Stimulated activated CD4-positive, alpha-beta T cell treated with anti-CD3 and anti-CD28 coated beads, Interleukin-2, amount 100 ng/mL, for 24 hours (primary cell): ENCODE data around the gene ZIC5.

Experiments used
- DNase-seq, 2 donors: peaks; one replicate each; pipeline ENCODE4 v3.0.0-alpha.2; 2020

ZIC5 gene

DNA sequence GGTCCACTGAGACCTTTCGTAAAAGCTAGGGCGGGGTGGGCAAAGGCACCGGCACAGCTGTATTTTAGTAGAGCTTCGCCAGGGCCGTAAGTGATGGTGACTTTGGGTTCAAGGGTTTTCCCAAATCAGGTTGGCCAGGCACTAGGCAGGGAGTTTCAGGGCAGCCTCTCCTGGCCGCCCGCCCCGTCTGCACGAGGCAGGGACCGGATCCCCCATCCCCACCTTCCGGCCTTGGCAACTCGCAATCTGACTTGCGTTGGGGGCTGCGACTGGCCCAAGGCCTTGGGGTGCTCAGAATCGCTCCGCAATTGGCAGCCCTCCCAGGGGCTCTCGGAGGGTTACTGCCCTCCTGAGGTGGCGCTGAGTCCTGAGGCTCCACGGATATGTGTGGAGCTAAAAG lies 4.1 kb upstream of the ZIC5 start:
- no peak for DNase-seq

DNA sequence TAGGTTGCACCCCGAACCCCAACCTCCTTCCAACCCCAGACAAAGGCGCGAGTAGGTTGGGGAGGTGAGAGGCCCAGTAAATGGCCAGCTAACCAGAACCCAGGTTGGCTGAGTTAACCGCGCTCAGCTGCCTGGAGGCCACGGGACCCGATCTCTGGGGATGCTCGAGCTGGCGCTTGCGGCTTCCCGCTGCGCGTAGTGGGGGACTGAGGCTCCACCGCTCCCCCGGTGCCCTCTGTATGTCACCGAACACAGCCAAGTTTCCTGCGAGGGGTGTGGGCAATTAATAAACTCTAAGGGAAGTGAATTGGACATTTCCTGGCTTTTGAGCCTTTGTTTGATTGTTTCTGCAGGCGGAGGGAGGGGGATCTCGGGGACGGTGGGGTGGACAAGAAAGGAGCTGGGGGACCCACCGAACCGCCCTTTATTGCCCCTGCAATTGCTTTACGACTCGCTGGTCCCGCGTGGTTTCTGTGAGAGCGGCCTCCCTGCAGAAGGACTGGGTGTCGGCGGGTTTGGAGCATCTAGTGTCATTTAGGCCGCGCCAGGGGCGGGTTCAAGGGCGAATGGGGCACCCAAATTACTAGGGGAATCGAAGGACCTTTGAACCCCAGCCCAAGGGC lies 3.5 kb upstream of the ZIC5 start:
- DNase-seq, result no peak

DNA sequence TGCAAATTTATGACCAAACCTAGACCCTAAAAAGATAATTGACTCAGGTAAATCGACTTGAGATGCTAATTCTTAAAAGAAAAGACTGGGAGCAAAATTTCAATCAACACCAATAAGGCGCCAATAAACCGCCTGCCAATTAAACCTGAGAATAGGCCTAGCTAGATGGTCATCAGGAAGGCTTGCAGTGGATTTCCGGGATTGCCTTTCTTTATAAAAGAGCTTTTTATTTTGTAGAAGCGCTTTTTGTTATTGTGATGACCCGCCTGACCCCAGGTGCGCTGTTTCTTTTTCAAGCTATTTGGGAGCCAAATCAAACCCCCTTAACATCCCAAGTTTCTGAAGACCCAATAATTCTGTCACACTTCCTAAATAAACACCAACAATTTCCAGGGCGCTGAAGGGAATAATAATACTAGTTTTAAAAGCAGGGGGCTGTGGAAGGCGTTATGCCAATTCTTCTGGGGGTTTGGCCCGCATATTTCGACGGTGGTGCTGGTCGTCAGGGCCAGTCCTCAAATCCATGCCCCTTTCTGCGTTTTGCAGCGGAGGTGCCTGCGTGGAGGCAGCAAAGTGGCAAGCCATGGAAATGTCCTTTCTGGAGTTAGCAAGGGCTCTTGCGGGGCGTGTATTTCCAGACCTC lies 2.9 kb upstream of the ZIC5 start:
- DNase-seq, result no peak

DNA sequence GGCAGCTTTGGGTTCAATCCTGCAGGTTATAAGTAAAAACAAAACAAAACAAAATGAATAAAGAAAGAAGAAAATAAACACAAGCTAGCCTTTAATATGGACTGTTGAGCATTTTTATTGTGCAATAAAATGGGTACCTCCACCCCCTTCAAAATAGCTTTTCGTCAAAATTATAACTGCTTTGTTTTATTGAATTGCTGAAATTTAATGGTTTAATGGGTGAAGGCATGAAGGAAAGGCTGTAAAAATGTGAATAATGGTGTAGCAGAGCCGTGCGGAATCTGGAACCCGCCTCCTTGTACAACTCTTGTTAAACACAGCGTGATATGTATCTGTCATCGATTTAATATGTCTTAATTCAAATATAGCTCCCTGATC lies 2.2 kb upstream of the ZIC5 start:
- DNase-seq, result no peak

DNA sequence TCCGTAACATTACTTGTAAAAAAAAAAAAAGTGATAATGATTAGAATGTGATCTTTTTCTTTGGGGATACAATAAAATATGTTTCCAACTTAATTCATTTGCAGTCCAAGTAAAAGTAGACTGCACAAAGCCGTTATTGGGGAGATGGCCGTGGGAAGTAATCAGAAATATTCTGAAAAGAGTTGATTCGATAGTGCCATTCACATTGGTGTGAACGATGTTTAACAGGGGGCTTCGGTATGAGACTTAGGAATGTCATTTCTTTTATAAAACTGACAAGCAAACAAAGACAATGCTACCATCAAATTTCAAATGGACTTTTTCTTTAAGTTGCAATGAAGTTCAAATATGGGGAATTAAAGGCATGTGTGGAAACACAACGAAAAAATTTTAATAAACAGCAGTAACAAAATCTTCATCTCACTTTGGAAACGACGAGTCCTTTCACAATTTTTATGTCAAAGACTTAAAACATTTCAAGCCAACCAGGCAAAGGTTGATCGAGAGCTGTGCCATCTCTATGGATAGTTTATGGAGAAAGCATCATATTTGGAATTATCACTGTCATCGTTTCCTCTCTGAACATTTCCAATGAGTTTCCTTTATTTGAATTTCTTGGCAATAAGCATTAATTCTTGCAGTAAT lies 1.7 kb upstream of the ZIC5 start:
- DNase-seq, result no peak

DNA sequence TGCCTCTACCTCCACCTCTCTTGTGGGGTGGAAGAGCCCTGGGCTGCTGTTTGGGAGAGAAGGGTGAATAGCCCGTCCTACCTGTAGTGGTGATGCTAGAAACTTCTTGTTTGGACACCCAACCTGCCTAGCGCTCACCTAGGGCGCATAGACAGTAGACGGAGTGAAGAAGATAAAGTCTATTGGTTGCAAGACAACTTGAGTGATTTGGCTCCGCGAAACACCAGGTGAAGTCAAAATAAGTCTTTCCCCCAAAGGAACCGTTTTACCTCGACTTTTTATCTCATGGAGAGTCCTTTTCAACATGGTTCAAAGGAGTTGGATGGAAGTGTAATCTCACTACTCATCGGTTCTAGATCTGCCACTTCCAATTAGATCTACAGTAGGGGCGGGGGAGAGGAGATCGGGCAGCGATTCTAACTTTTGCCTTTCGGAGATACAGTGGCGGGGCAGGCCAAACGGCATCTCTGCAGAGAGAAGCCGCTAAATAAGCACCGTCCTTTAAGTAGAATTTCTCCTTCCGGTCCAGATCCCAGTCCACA lies 694 bp upstream of the ZIC5 start:
- no peak for DNase-seq

DNA sequence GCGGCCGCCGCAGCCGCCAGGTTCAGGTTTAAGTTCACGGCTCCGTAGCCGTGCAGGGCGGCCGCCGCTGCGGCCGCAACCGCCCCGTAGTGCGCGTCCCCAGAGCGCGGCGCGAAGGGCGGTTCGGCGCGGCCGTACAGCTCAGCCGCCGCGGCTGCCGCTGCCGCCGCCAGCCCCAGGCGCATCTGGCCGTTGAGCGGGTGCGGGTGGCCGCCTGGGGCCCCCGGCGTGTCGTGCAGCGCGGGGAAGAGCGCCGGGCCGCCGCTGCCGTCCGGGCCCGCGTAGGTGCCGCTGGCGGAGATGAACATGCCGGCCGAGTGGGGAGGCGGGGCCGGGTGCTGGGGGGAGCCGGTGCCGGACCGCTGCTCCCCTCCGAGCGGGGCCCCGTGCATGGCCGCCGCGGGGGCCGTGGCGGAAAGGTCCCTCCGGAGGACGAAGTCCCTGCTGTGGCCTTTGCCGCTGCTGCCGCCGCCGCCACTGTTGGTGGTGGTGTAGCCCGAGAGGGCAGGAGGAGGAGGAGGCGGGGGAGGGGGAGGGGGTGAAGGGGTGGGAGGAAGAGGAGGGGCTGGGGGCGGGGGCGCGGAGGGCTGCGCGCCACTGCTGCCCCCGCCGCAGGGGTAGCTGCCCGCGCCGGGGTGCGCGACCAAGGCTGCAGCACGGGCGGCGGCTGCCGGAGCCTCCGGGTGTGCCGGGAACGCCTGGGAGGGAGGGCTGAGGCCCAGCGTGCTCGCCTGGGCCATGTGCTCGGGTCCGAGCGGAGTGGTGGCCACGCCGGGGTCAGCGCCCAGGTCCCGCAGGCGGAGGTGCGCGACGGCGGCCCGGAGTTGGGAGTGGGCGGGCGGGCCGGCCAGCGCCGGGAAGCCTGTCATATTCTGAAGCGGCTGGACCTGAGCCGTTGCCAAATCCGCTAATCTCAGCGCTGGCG lies 654 bp downstream of the ZIC5 start:
- no peak for DNase-seq

DNA sequence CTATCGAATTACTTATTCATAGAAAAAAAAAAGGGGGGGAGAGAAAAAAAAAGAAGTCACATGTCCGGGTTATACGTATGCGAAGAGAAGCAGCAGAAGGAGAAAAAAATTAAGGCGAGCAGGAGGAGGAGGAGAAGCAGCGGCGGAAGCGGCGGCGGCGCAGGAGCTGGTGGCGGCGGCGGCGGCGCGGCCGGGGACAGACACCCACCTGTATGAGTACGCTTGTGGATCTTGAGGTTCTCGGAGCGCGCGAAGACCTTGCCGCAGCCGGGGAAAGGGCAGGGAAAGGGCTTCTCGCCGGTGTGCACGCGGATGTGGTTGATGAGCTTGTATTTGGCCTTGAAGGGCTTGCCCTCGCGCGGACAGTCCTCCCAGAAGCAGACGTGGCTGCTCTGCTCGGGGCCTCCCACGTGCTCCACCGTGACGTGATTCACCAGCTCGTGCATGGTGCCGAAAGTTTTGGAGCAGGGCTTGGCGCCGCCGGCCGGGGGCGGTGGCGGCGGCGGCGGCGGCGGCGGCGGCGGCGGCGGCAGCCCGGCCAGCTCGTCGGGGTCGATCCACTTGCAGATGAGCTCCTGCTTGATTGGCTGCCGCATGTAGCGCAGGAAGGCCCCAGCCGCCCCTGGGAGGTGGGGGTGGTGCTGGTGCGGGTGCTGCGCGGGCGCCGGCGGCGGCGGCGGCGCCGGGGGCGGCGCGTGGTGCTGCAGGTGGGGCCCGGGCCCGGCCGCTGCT lies 1.5 kb downstream of the ZIC5 start:
- DNase-seq, result no peak

DNA sequence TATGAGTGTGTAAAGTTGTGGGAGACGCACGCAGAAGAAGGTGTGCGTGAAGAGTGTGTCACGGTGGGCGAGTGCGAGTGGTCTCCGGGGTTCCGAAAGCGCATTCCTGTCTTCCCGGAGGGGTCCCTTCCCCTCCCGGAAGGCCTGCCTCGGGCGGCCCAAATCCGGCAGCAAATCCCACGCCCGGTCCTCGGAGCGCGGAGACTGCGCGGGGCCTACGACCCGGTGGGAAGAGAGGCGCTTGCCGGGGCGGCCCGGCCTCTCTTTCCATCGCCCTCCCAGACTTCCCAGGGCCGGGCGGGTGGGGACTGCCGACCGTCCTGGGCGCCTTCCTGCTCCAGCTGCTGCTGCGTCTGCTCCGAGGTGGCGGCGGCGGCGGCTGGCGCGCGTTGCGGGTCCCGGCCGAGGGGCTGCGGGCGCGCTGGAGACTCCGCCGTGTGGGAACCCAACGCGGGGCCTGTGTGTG lies 2.1 kb downstream of the ZIC5 start:
- no peak for DNase-seq

DNA sequence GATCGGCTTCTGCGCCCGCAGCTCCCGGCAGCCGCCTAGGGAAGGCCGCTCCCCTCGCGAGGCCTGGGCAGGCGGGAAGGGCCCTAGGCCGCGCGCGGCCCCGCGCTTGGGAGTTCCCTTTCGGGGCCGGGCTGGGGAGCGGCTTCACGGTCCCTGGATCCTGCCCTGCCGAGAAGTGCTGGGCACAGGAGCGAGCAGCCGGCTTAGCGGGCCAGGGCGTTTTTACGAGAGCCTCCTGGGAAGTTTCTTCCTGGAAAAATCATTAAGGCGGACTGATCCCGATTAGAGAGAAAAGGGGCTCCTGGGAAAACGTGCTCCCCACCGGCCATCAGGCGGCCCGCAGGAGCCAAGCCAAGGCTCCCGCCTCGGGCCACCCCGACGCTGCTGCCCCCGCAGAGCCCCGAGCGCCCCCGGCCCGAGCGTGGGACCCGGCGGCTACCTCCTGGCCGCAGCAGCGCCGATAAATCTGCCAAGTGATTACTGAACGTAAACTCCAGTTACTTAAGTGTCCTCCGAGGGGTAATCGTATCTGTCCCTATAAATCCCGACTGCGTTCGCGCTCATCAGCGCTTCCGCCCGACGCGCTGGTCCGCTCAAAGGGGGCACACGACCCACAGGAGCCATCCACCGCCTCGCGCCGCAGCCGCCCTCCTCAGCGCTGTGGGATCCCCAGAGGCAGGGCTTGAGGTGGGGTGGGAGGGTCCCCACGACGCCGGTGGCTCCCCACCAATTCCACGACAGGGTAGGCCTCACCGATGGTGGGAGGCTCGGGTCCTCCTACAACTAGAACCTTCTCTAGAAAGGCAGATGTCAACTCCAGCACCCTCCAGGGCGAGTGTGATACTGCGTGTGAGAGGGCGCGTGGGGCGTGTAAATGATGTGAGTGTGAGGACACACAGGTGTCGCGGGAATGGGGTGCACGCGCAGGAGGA lies 2.8 kb downstream of the ZIC5 start:
- DNase-seq, result no peak

DNA sequence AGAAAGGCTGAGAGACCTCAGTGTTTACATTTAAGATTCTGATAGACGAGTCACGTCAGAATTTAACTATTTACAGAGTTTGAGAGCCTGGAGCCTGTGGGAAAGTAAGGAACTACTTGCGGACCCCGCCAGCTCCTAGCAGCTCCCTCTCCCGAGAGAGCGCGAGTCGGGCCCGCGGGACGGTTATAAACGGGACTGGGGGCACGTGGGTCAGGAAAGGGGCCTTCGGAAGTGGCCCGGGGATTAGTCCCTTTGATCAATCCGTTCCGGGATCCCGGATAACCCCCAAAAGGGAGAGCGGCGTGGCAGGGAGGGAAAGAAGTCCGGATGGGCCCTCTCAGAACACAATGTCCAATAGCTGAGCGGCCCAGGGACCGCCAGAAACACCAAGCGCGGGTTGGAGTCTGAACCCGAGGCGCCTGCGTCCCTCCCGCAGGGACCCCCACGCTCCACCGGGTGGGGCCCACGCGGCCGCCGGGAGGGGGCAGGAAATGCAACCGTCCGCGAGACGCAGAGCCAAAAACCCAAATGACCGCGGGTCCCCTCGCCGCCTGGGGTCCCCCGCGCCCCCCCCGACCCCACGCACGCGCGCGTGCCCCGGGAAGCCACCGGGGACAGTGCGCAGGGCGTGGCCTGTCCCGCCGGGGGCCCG lies 3.6 kb downstream of the ZIC5 start:
- no peak for DNase-seq

DNA sequence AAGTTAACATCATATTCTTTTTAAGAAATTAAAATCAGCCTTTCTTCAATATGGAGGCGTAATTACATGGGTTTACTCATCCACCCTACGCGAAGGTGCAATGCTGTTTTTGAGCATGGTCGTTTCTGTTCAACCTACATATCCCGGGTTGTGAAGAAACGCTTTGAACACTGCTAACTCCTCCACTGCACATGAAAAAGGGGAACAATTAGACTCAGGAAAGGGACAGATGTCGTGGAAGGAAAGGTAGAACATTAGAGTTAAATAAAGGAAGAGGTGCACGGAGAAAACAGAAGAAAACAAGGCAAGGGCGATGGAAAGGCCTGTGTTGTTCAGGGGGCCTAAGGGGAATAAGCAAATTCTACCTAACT lies 4.1 kb downstream of the ZIC5 start:
- DNase-seq, result no peak

DNA sequence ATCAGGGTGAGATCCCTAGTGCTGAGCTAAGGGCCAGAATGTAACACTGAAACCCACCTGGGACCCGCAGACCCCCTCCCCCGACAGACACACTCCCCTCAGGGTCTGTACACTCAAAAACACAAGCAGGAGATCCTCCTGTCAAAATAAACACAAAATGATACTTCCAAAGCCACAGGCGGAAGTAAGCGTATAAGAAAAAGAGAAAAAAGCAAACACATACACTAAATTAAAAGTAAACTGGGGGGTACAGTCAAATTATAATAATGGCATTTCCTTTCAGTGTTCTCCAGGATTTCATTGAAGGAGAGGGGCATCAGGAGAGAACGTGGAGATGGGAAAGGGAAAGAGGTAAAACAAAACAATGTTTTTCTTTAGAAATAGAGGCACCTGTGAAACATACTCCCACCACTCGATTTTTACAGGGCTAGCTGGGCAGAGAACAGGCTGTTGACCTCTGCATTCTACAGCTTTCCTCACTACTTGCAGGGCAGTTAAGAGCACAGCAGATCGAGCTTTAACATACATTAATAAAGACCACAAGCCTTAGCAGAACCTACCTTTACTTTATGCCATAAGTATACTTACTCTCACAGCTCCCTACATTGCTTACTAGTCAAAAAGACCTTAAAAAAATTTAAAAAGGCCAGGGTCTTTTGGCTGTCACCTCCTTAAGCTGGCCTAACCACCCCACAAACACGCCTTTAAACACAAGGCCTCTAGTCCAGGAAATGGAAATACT lies 5.3 kb downstream of the ZIC5 start:
- DNase-seq, result no peak

DNA sequence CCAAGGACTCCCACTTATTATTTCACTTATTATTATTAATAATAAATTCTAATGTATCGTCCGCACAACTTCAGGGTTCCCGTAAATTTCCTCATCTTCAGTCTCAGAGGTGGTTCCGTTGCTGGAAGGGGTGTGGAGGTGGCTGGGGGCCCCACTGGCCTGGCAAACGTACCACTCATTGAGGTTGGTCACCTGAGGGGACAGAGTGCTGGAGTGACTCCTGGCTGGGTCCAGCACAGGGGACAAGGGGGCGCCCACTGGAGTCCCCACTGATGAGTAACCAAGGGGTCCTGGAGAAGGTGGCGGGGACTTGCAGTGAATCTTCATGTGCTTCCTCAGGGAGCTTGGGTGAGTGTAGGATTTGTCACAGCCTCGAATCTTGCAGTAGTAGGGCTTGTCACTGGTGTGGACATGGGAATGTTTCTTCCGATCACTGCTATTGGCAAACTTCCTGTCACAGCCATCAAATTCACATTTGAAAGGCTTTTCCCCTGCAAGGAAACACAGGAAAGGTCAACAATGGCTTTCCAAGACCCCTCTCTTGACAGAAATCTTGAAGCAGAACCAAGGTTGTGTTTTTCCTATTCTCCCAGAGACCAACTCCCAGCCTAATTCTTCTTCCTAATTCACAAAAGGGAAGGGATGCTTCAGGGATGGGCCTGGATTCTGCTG lies 6.1 kb downstream of the ZIC5 start:
- no peak for DNase-seq

DNA sequence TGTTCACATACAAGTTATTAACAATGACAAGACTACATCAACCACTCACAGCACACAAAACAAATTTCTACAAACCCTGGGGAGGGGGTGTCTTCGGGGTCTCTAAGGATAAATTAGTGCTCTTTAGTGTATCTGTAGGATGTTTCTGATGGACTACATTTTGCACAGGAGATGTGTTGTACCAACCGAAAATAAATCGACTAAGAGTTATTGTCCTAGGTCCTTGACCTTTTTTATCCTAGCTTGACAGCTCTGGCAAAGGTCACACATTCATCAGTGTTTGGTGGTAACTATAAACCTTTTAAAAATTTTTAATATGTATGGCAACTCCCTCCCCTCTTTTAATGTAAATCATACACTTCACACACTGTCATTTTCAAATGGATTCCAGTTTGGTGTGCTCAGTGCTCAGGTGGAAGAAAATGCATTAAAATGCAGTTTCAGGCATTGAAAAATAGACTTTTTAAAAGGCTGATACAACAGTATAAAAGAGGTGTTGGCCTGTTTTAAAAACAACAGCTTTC lies 7.7 kb downstream of the ZIC5 start:
- DNase-seq, result no peak

DNA sequence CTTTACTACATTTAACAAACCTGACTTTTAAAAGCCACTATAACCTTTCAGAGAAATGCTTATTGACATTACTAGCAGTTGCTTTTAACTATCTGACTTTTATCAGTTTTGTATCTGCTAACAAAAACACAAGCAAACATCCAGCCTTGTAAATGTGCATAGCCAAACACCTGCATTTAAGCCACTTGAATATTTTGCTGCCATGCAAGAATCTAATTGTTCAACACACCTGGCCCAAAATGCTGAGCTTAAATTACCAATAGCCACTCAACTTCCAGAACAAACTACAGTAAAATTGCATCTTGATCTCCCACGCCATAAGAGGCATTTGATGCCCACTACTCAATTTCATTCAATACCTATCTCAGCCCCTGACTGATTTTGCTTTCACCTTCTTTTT lies 9.3 kb downstream of the ZIC5 start:
- DNase-seq, result no peak

DNA sequence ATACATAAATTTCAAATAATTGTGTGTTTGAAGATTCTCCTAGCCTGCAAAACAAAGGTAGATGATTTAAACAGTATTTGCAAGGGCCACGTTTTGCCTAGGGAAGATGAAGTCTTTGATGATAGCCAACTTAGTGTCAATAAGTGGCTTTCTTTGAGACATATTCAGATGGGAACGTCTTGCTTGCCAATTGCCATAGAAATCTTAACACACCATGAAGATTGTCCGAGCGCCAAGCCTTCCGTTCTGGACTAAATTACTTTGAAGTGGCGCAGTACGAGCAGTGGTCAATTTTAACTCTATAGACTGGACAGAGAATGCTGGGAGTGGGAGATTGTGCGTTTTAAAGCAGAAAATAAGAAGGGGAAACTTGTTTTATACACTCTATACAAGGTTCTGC lies 9.9 kb downstream of the ZIC5 start:
- no peak for DNase-seq

DNA sequence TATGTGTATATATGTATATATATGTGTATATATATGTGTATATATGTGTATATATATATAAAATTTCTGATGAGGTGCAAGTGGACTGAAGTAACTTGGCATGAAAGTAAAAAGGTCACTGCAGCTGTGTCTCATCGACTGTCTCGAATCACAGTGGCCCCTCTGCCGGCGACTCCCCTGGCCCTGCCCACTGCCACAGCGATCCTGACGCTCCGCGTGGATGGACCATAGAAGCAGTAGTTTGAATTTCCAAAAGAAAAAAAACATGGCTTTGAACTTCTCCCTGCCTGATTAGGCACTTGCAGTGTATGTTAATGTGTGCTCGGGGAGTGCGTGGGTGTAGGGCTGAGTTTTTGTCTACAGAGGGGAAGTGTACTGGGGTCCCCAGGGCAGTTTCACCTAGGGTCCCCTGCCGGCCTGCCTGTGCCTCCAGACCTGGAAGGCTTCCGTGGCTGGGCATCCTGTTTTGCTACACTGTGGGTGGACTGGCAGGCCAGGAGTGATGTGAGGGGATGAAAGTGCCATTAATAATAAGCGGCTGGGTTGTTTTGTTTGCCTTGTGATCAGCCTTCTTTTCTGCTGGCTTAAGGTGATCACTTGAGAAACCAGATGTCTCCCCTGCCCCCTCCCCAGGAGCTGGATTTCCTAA lies 10.8 kb downstream of the ZIC5 start:
- DNase-seq, result no peak
